GM12873 (cell line): ENCODE results near the gene OGT.

Source experiments
- TF ChIP-seq, protein P1 (sequence below): IDR thresholded peaks from 2 replicates; pipeline ENCODE4 v1.5.1; 2012; ENCODE audit warnings: low read depth, mild to moderate bottlenecking, moderate library complexity, low read length, control low read depth; ENCODE audit not compliant: insufficient read depth; ENCODE audit errors: missing control alignments

The OGT gene

DNA sequence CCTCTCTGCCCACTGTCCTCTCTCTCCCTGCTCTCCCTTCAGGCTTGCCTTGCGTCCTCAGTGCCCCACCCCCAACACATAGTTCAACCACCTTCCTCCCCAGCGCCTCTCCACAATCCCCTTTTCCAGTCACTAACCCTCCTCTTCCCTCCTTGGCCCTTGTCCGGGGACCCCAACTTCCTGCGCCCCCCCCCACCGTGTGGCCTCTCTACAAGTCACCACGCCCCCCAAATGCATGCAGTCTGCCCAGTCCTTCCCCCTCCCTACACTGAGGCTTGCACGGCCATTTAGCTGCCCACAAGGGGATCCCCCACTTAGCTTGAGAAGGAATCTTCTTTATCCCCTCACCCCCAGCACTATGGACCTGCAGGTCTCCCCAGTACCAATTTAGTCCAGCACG lies 84.8 kb downstream of the OGT start:
- TF ChIP-seq, protein P1, sequence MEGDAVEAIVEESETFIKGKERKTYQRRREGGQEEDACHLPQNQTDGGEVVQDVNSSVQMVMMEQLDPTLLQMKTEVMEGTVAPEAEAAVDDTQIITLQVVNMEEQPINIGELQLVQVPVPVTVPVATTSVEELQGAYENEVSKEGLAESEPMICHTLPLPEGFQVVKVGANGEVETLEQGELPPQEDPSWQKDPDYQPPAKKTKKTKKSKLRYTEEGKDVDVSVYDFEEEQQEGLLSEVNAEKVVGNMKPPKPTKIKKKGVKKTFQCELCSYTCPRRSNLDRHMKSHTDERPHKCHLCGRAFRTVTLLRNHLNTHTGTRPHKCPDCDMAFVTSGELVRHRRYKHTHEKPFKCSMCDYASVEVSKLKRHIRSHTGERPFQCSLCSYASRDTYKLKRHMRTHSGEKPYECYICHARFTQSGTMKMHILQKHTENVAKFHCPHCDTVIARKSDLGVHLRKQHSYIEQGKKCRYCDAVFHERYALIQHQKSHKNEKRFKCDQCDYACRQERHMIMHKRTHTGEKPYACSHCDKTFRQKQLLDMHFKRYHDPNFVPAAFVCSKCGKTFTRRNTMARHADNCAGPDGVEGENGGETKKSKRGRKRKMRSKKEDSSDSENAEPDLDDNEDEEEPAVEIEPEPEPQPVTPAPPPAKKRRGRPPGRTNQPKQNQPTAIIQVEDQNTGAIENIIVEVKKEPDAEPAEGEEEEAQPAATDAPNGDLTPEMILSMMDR, result no peak

GRCh38 chrX:71618303-71618721 lies 85.4 kb downstream of the OGT start, which contains the start of gene CXCR3:
Gene CXCR3, minus strand, starts transcription at chrX:71618511. Its CDS starts 62 bp downstream, at chrX:71618449.
- TF ChIP-seq, protein P1, result no peak

DNA sequence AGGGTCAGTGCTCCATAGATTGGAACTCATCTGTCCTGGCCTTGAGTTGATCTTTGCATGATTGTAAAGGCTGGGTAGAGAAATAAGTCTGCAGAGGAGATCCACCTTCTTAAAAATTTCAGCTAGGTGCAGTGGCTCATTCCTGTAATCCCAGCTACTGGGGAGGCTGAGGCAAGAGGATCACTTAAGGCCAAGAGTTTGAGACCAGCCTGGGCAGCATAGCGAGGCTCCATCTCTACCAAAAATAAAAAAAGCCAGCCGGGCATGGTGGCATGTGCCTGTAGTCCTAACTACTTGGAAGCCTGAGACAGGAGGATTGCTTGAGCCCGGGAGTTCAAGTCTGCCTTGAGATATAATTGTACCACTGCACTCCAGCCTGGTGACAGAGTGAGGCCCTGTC lies 85.9 kb downstream of the OGT start:
- TF ChIP-seq, protein P1, result no peak

DNA sequence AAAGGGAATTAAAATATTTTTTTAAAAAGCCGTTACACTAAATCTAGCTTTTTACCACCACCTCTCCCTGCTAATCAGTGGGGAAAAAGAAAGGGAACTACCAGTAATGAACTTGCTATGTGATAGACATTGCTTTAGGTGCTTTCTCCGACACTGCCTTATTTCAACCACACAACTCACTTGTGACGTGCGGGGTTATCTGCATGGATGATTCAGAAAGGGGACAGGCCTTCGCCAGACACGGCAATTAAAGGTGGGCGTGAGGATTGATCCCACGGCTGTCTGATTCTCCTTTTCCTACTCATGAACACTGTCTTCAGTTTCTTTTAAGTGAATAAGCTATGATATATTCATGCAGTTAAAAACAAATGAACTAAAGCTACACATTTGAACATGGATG lies 86.3 kb downstream of the OGT start:
- TF ChIP-seq, protein P1, result no peak

- TF ChIP-seq, protein P1, result no peak
These were observed 87.1 kb downstream of the OGT start for GRCh38 chrX:71619986-71620385.

- TF ChIP-seq, protein P1, result no peak
These were observed 88.7 kb downstream of the OGT start for GRCh38 chrX:71621603-71622002.

GRCh38 chrX:71622032-71622575 lies 89.2 kb downstream of the OGT start:
- TF ChIP-seq, protein P1, result no peak
